HepG2 (cell line): ENCODE results near the gene CAMTA2. TPM values are rescaled to one million over a fixed set of nuclear protein-coding genes. Genes with fewer than 3 reads are reported as not detected.

ENCODE experiments used
- ARNT ChIP-seq: fragments of 450-650 bp; IDR thresholded peaks from 2 replicates; pipeline ENCODE4 v1.6.1; 2017
- FOXA1 ChIP-seq, 2 experiments: fragments of 450-650 bp in 1 of 2; sonication (generic) in 1 of 2; formaldehyde crosslinking in 1 of 2; IDR thresholded peaks; 2 replicates each; pipeline versions ENCODE4 v1.4.0 to v1.6.1; 2016 to 2020; ENCODE audit warnings: missing genetic modification reagents in 1 of 2
- NFYB ChIP-seq: sonication (generic); formaldehyde crosslinking; IDR thresholded peaks from 2 replicates; pipeline ENCODE4 v1.4.0; 2020; ENCODE audit warnings: missing genetic modification reagents
- PLRG1 ChIP-seq: fragments of 450-650 bp; conservative IDR thresholded peaks from 2 replicates; pipeline ENCODE4 v1.6.1; 2016
- SAFB2 ChIP-seq: sonication (generic); formaldehyde crosslinking; IDR thresholded peaks from 2 replicates; pipeline ENCODE4 v1.5.1; 2020; ENCODE audit warnings: missing genetic modification reagents, low read depth, mild to moderate bottlenecking, borderline replicate concordance
- SIN3A ChIP-seq: IDR thresholded peaks from 2 replicates; pipeline ENCODE4 v1.6.1; 2011; ENCODE audit warnings: low read depth, mild to moderate bottlenecking, control low read depth, low read length, borderline replicate concordance
- ZBTB38 ChIP-seq: sonication (generic); formaldehyde crosslinking; IDR thresholded peaks from 2 replicates; pipeline ENCODE4 v1.5.1; 2020; ENCODE audit warnings: mild to moderate bottlenecking, missing genetic modification reagents
- ZNF652 ChIP-seq: IDR thresholded peaks from 2 replicates; pipeline ENCODE4 v1.6.1; 2016; ENCODE audit warnings: low read depth, borderline replicate concordance
- ZNF768 ChIP-seq: sonication (generic); formaldehyde crosslinking; IDR thresholded peaks from 2 replicates; pipeline ENCODE4 v1.4.0; 2020; ENCODE audit warnings: missing genetic modification reagents
- ZNF816 ChIP-seq: sonication (generic); formaldehyde crosslinking; IDR thresholded peaks from 2 replicates; pipeline ENCODE4 v1.8.0; 2022; ENCODE audit warnings: missing genetic modification reagents, mild to moderate bottlenecking, borderline replicate concordance
- ZNF841 ChIP-seq: sonication (generic); formaldehyde crosslinking; IDR thresholded peaks from 2 replicates; pipeline ENCODE4 v1.8.1; 2023; ENCODE audit warnings: missing genetic modification reagents, borderline replicate concordance
- ZNF883 ChIP-seq: sonication (generic); formaldehyde crosslinking; IDR thresholded peaks from 2 replicates; pipeline ENCODE4 v1.5.1; 2020; ENCODE audit warnings: mild to moderate bottlenecking, missing genetic modification reagents; ENCODE audit errors: not compliant biosample characterization
- polyA plus RNA-seq, 8 experiments: library from polyadenylated mRNA; depleted of rRNA in 3 of 8; stranded (reverse) in 7 of 8; unstranded in 1 of 8; fragments of >200 nt; fragmentation: Illumina TruSeq in 4 of 8; extraction: Trizol in 4 of 8; gene quantifications; 2 replicates each; pipeline versions ENCODE4 v1.2.1 to v1.2.3, GENCODE V29; 2011 to 2016; ENCODE audit warnings: low read depth in 4 of 8, missing spikeins in 1 of 8, mixed read lengths in 1 of 8; ENCODE audit not compliant: insufficient read depth in 1 of 8
- total RNA-seq, 5 experiments: library from RNA; depleted of rRNA; stranded (reverse); fragments of >200 nt; fragmentation: Illumina TruSeq; extraction: Trizol; gene quantifications; 2 replicates each; pipeline ENCODE4 v1.2.3, GENCODE V29; 2016; ENCODE audit warnings: low read depth in 1 of 5
- TF ChIP-seq, protein P1 (sequence below): sonication (generic); formaldehyde crosslinking; IDR thresholded peaks from 2 replicates; pipeline ENCODE4 v1.4.0; 2020; ENCODE audit warnings: missing genetic modification reagents, borderline replicate concordance
- TF ChIP-seq, protein P2 (sequence below): sonication (generic); formaldehyde crosslinking; IDR thresholded peaks from 2 replicates; pipeline ENCODE4 v1.4.0; 2020; ENCODE audit warnings: mild to moderate bottlenecking, missing genetic modification reagents
- TF ChIP-seq, protein P3 (sequence below): sonication (generic); formaldehyde crosslinking; IDR thresholded peaks from 2 replicates; pipeline ENCODE4 v1.5.0; 2020; ENCODE audit warnings: missing genetic modification reagents

CAMTA2 gene
- total and polyA plus RNA-seq, 2 of the 13 experiments (the other 11 are each of a cell fraction or from before 2014, with no cell fraction given), result 4.1 to 7.1 TPM

DNA sequence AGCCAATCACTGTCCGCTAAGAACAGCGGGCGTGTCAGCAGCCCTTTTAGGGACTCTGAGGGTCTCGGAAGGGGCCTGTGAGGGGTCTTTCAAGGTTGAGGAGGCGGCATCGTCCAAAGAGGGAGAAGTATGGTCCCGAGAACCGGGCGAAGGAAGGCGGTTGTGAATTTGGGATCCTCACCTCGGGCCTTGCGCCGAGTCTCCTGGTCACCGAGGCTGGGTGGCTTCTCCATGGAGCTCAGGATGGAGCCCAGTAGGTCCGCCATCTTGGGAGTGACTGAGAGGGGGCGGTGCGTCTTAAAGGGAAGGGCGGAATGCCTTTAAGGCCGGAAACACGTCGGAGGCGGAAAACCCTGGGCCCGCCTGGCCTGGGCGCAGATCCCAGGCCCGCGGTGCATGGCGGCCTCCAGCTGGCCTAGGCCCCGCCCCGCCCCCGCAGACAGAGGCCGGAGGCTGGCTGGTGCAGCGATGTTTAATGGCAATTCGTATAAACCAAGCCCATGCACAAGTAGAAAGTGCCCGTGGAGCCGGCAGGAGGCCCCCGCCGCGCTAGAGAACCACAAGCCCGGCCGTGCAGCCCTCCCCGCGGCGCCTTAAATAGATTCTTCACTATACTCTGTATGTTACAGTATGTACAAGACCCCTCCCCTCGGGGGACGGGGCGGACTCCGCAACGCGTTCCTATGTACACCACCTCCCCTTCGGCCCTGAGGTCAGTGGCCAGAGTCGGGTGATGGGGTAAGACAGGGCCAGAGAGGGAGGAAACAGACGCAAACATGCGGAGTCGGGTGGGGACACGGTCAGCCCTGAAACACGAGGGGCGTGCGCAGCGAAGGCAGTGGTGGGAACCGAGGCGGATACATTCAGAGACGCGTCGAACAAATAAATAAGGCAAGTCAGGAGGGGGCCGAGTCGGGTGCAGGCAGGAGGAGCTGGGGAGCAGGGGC, 19.7 kb downstream of the CAMTA2 start, which contains the start of gene SPAG7 (continued):
- TF ChIP-seq, protein P1, sequence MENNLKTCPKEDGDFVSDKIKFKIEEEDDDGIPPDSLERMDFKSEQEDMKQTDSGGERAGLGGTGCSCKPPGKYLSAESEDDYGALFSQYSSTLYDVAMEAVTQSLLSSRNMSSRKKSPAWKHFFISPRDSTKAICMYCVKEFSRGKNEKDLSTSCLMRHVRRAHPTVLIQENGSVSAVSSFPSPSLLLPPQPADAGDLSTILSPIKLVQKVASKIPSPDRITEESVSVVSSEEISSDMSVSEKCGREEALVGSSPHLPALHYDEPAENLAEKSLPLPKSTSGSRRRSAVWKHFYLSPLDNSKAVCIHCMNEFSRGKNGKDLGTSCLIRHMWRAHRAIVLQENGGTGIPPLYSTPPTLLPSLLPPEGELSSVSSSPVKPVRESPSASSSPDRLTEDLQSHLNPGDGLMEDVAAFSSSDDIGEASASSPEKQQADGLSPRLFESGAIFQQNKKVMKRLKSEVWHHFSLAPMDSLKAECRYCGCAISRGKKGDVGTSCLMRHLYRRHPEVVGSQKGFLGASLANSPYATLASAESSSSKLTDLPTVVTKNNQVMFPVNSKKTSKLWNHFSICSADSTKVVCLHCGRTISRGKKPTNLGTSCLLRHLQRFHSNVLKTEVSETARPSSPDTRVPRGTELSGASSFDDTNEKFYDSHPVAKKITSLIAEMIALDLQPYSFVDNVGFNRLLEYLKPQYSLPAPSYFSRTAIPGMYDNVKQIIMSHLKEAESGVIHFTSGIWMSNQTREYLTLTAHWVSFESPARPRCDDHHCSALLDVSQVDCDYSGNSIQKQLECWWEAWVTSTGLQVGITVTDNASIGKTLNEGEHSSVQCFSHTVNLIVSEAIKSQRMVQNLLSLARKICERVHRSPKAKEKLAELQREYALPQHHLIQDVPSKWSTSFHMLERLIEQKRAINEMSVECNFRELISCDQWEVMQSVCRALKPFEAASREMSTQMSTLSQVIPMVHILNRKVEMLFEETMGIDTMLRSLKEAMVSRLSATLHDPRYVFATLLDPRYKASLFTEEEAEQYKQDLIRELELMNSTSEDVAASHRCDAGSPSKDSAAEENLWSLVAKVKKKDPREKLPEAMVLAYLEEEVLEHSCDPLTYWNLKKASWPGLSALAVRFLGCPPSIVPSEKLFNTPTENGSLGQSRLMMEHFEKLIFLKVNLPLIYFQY (CRISPR knock-in tag), result peak; percentile 62
- TF ChIP-seq NFYB (CRISPR knock-in tag), result no peak; the same call in 1 of the 2 replicates
- TF ChIP-seq ZNF768 (CRISPR knock-in tag), result 0 out of 2 replicates have a peak, but pooled peaks have one; percentile 8
- TF ChIP-seq, protein P2, sequence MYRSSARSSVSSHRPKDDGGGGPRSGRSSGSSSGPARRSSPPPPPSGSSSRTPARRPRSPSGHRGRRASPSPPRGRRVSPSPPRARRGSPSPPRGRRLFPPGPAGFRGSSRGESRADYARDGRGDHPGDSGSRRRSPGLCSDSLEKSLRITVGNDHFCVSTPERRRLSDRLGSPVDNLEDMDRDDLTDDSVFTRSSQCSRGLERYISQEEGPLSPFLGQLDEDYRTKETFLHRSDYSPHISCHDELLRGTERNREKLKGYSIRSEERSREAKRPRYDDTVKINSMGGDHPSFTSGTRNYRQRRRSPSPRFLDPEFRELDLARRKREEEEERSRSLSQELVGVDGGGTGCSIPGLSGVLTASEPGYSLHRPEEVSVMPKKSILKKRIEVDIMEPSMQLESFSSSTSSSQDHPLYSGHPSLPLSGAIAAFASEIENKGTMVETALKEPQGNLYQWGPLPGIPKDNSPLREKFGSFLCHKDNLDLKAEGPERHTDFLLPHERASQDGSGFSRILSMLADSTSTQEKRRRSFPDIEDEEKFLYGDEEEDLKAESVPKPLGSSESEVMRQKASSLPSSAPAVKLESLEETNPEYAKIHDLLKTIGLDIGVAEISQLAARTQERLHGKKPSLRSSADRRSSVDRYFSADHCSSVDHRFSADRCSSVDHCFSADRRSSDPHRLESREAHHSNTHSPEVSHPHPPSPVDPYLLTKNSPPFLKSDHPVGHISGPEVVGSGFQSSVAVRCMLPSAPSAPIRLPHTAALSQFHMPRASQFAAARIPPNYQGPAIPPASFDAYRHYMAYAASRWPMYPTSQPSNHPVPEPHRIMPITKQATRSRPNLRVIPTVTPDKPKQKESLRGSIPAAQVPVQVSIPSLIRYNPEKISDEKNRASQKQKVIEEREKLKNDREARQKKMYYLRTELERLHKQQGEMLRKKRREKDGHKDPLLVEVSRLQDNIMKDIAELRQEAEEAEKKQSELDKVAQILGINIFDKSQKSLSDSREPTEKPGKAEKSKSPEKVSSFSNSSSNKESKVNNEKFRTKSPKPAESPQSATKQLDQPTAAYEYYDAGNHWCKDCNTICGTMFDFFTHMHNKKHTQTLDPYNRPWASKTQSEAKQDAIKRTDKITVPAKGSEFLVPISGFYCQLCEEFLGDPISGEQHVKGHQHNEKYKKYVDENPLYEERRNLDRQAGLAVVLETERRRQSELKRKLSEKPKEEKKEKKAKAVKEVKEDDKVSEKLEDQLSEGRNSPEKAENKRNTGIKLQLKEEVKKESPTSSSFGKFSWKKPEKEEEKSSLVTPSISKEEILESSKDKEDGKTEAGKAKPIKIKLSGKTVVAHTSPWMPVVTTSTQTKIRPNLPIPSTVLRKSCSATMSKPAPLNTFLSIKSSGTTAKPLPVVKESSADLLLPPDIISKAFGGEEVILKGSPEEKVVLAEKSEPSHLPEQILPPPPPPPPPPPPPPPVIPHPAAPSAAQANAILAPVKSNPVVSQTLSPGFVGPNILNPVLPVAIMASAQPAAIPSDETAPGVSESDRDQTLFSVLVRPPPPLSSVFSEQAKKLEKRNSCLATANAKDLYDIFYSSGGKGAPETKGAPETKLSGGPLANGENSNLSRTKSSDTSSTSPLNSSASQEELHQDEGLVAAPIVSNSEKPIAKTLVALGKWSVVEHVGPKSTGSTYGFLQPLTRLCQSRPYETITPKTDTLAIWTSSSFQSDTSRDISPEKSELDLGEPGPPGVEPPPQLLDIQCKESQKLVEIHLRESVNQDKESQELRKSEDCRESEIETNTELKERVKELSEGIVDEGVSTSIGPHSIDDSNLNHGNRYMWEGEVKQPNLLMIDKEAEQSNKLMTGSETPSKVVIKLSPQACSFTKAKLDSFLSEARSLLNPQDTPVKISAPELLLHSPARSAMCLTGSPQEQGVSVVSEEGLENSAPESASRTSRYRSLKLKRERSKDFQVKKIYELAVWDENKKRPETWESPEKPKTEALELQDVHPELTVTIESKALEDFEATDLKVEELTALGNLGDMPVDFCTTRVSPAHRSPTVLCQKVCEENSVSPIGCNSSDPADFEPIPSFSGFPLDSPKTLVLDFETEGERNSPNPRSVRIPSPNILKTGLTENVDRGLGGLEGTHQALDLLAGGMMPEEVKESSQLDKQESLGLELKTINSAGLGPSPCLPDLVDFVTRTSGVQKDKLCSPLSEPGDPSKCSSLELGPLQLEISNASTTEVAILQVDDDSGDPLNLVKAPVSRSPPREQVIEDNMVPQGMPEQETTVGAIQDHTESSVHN (CRISPR knock-in tag), result no peak
- TF ChIP-seq ARNT, result no peak
- TF ChIP-seq ZNF652, result peak; percentile 63
- TF ChIP-seq, protein P3, sequence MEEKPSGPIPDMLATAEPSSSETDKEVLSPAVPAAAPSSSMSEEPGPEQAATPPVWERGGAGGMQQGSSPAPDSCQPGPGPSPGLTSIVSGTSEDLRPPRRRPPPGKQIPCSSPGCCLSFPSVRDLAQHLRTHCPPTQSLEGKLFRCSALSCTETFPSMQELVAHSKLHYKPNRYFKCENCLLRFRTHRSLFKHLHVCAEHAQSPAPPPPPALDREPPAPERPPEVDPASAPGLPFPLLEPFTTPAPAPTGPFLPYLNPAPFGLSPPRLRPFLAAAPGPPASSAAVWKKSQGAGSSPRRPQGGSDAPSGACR (CRISPR knock-in tag), result peak; percentile 82; the same call in 1 of the 2 replicates
- peak; percentile 65; the same call in 1 of the 2 replicates for TF ChIP-seq SIN3A
- peak; percentile 70 for TF ChIP-seq ZBTB38 (CRISPR knock-in tag)
- TF ChIP-seq SAFB2 (CRISPR knock-in tag), result peak; percentile 24; the same call in 1 of the 2 replicates
- TF ChIP-seq FOXA1 (IDR thresholded peaks at IDR 0.05), result no peak
- TF ChIP-seq FOXA1 (CRISPR knock-in tag; IDR thresholded peaks at IDR 0.05), result peak; percentile 73
- TF ChIP-seq ZNF816, result no peak
- TF ChIP-seq PLRG1, result no peak
- TF ChIP-seq ZNF841 (CRISPR knock-in tag), result 0 out of 2 replicates have a peak, but pooled peaks have one; percentile 19
- peak; percentile 11 for TF ChIP-seq ZNF883 (CRISPR knock-in tag)
